HCT116 (cell line): ENCODE results near the gene CDH23. TPM values are rescaled to one million over a fixed set of nuclear protein-coding genes. Genes with fewer than 3 reads are reported as not detected.

Source experiments
- ATAC-seq: fragments of 200-7000 bp; cut with Tn5 transposase; 2 replicates; pipeline ENCODE4 v1.9.1; 2020; ENCODE audit warnings: mild to moderate bottlenecking, moderate library complexity
- BruUV-seq: library from RNA; stranded (reverse); fragments of 400-500 nt; replicated peaks from 2 replicates; lab custom pipeline; 2021; lab: Mats Ljungman, UMichigan
- CTCF ChIA-PET: fragments of 300-600 bp; sonication (Branson Sonifier 250); formaldehyde crosslinking; loops from one replicate; lab custom pipeline; 2021; ENCODE audit warnings: antibody characterized with exemption; lab: Charles Lee
- POLR2A ChIA-PET: fragments of 300-600, 350-600 bp; sonication (Branson Sonifier 250); formaldehyde crosslinking; loops from one replicate; lab custom pipeline; 2021; ENCODE audit warnings: antibody characterized with exemption; lab: Charles Lee
- RAD21 ChIA-PET, 2 experiments: fragments of 300-600 bp; sonication (Branson Sonifier 250); formaldehyde crosslinking; loops; one replicate each; lab custom pipeline; 2023; ENCODE audit warnings: low total read pairs in 2 of 2; ENCODE audit not compliant: uncharacterized antibody in 2 of 2, unreplicated experiment in 2 of 2, low non-redundant PET in 1 of 2; lab: Charles Lee
- DNase-seq: peaks from one replicate; pipeline ENCODE4 v3.0.0-alpha.2; 2010; ENCODE audit warnings: low read depth, low spot score
- H2AFZ ChIP-seq: fragments of 200-600 bp; shearing (Covaris generic), sonication (generic); 2 replicates; pipeline ENCODE4 v1.6.1; 2017; ENCODE audit warnings: low read depth, mixed run types, mixed read lengths, antibody characterized with exemption, low read length; ENCODE audit not compliant: poor library complexity, severe bottlenecking
- H3K27ac ChIP-seq: 2 replicates; pipeline ENCODE4 v1.5.1; 2012; ENCODE audit warnings: low read depth, low read length
- H3K27me3 ChIP-seq: fragments of 200-600 bp; sonication (generic); 2 replicates; pipeline ENCODE4 v1.6.1; 2016; ENCODE audit warnings: mixed run types, low read length, mixed read lengths; ENCODE audit not compliant: insufficient read depth
- H3K36me3 ChIP-seq, 2 experiments: fragments of 200-500 bp in 1 of 2; fragments of 200-600 bp in 1 of 2; sonication (Bioruptor generic) in 1 of 2; sonication (generic) in 1 of 2; 2 replicates each; pipeline versions ENCODE4 v1.5.1 to v1.6.1; 2014 to 2016; ENCODE audit warnings: low read length in 2 of 2, inconsistent platforms in 1 of 2, mixed read lengths in 1 of 2, mixed run types in 1 of 2; ENCODE audit not compliant: insufficient read depth in 2 of 2, control insufficient read depth in 1 of 2
- H3K4me1 ChIP-seq, 2 experiments: fragments of 200-600 bp in 1 of 2; sonication (generic) in 1 of 2; 2 replicates each; pipeline versions ENCODE4 v1.5.1 to v1.6.1; 2012 to 2017; ENCODE audit warnings: low read length in 2 of 2, inconsistent platforms in 1 of 2, mild to moderate bottlenecking in 1 of 2, mixed read lengths in 1 of 2, mixed run types in 1 of 2, moderate library complexity in 1 of 2; ENCODE audit not compliant: insufficient read depth in 2 of 2, control insufficient read depth in 1 of 2
- H3K4me2 ChIP-seq: fragments of 200-600 bp; sonication (generic); 2 replicates; pipeline ENCODE4 v1.6.1; 2017; ENCODE audit warnings: mixed run types, low read length, mixed read lengths
- H3K4me3 ChIP-seq, 2 experiments: fragments of 200-600 bp in 1 of 2; sonication (generic) in 1 of 2; replicated peaks in 1 of 2; 2 replicates each; pipeline ENCODE4 v1.5.1; 2011 to 2016; ENCODE audit warnings: low read length in 2 of 2, control low read depth in 1 of 2, low read depth in 1 of 2, mild to moderate bottlenecking in 1 of 2, mixed read lengths in 1 of 2, mixed run types in 1 of 2
- H3K79me2 ChIP-seq: fragments of 200-600 bp; sonication (generic); 2 replicates; pipeline ENCODE4 v1.6.1; 2017; ENCODE audit warnings: mild to moderate bottlenecking, mixed run types, low read length, moderate library complexity, mixed read lengths; ENCODE audit not compliant: insufficient read depth
- H3K9ac ChIP-seq: fragments of 200-600 bp; sonication (generic); 2 replicates; pipeline ENCODE4 v1.6.1; 2016; ENCODE audit warnings: low read length, mixed read lengths
- H3K9me2 ChIP-seq: fragments of 200-600 bp; sonication (generic), shearing (Covaris generic); 2 replicates; pipeline ENCODE4 v1.6.1; 2017; ENCODE audit warnings: mixed run types, mild to moderate bottlenecking, moderate library complexity; ENCODE audit not compliant: insufficient read depth
- H3K9me3 ChIP-seq, 2 experiments: fragments of 200-500 bp in 1 of 2; fragments of 200-600 bp in 1 of 2; sonication (Bioruptor generic) in 1 of 2; sonication (generic) in 1 of 2; 2 replicates each; pipeline ENCODE4 v1.6.1; 2014 to 2017; ENCODE audit warnings: low read length in 2 of 2, mixed read lengths in 2 of 2, inconsistent platforms in 1 of 2, low read depth in 1 of 2, mild to moderate bottlenecking in 1 of 2, mixed run types in 1 of 2, moderate library complexity in 1 of 2; ENCODE audit not compliant: control insufficient read depth in 1 of 2, insufficient read depth in 1 of 2
- H4K20me1 ChIP-seq: fragments of 200-600 bp; sonication (generic), shearing (Covaris generic); 2 replicates; pipeline ENCODE4 v1.6.1; 2017; ENCODE audit warnings: mixed run types, mild to moderate bottlenecking, moderate library complexity; ENCODE audit not compliant: insufficient read depth
- CBX3 ChIP-seq: IDR thresholded peaks from 2 replicates; pipeline ENCODE4 v1.6.1; 2012; ENCODE audit warnings: low read depth
- CEBPB ChIP-seq: IDR thresholded peaks from 2 replicates; pipeline ENCODE4 v1.6.1; 2012; ENCODE audit warnings: low read depth
- EGR1 ChIP-seq: IDR thresholded peaks from 2 replicates; pipeline ENCODE4 v1.6.1; 2012; ENCODE audit warnings: low read depth
- ELF1 ChIP-seq: IDR thresholded peaks from 2 replicates; pipeline ENCODE4 v1.6.1; 2012; ENCODE audit warnings: low read depth, borderline replicate concordance
- EZH2 ChIP-seq: fragments of 200-600 bp; sonication (generic); IDR thresholded peaks from 2 replicates; pipeline ENCODE4 v1.6.1; 2017; ENCODE audit warnings: antibody characterized with exemption, mixed run types
- JUND ChIP-seq: IDR thresholded peaks from 2 replicates; pipeline ENCODE4 v1.6.1; 2012
- MAX ChIP-seq: IDR thresholded peaks from 2 replicates; pipeline ENCODE4 v1.6.1; 2012
- POLR2A ChIP-seq: IDR thresholded peaks from 2 replicates; pipeline ENCODE4 v1.7.0; 2011; ENCODE audit warnings: borderline replicate concordance; ENCODE audit not compliant: insufficient read depth, insufficient read length; ENCODE audit errors: extremely low read depth
- POLR2AphosphoS5 ChIP-seq: IDR thresholded peaks from 2 replicates; pipeline ENCODE4 v1.6.1; 2011; ENCODE audit warnings: mild to moderate bottlenecking, low read depth, low read length, moderate library complexity
- RAD21 ChIP-seq: IDR thresholded peaks from 2 replicates; pipeline ENCODE4 v1.6.1; 2012; ENCODE audit warnings: low read depth, mild to moderate bottlenecking
- SIN3A ChIP-seq: IDR thresholded peaks from 2 replicates; pipeline ENCODE4 v1.6.1; 2012; ENCODE audit warnings: low read depth
- SP1 ChIP-seq: IDR thresholded peaks from 2 replicates; pipeline ENCODE4 v1.6.1; 2012; ENCODE audit warnings: low read depth
- SRF ChIP-seq: IDR thresholded peaks from 2 replicates; pipeline ENCODE4 v1.6.1; 2012; ENCODE audit warnings: low read depth
- TCF7L2 ChIP-seq: IDR thresholded peaks from 2 replicates; pipeline ENCODE4 v1.7.0; 2011; ENCODE audit warnings: borderline replicate concordance, inconsistent platforms; ENCODE audit not compliant: insufficient read depth, insufficient read length; ENCODE audit errors: extremely low read depth
- YY1 ChIP-seq: IDR thresholded peaks from 2 replicates; pipeline ENCODE4 v1.6.1; 2011; ENCODE audit warnings: low read length, low read depth, moderate library complexity, mild to moderate bottlenecking; ENCODE audit not compliant: insufficient replicate concordance; ENCODE audit errors: extremely low read depth
- ZFX ChIP-seq: fragments of 450-650 bp; IDR thresholded peaks from 2 replicates; pipeline ENCODE4 v1.6.1; 2017
- ZNF274 ChIP-seq: fragments of 200-500 bp; sonication (Bioruptor generic); IDR thresholded peaks from 2 replicates; pipeline ENCODE4 v1.6.1; 2014; ENCODE audit warnings: mild to moderate bottlenecking, low read depth, low read length, inconsistent platforms
- intact Hi-C: fragments of 100-400 bp; cut with micrococcal nuclease; formaldehyde crosslinking; loops from 2 replicates; pipeline ENCODE4 v1.10.0; 2022
- total RNA-seq: library from RNA; stranded (reverse); gene quantifications from one replicate; pipeline ENCODE4 v1.2.1, GENCODE V29; 2021; ENCODE audit not compliant: unreplicated experiment
- TF ChIP-seq, protein P1 (sequence below), 3 experiments: fragments of 200-600 bp in 1 of 3; sonication (generic) in 1 of 3; IDR thresholded peaks in 2 of 3; conservative IDR thresholded peaks in 1 of 3; 2 replicates each; pipeline ENCODE4 v1.5.1; 2012 to 2017; ENCODE audit warnings: low read depth in 2 of 3, low read length in 2 of 3, antibody characterized with exemption in 1 of 3, borderline replicate concordance in 1 of 3, control low read depth in 1 of 3, mild to moderate bottlenecking in 1 of 3, mixed read lengths in 1 of 3, mixed run types in 1 of 3, moderate library complexity in 1 of 3; ENCODE audit not compliant: insufficient read depth in 1 of 3
- TF ChIP-seq, protein P2 (sequence below): IDR thresholded peaks from 2 replicates; pipeline ENCODE4 v1.6.1; 2012

Gene CDH23
- total RNA-seq, 1 experiment from 2014 or later, result not detected

DNA sequence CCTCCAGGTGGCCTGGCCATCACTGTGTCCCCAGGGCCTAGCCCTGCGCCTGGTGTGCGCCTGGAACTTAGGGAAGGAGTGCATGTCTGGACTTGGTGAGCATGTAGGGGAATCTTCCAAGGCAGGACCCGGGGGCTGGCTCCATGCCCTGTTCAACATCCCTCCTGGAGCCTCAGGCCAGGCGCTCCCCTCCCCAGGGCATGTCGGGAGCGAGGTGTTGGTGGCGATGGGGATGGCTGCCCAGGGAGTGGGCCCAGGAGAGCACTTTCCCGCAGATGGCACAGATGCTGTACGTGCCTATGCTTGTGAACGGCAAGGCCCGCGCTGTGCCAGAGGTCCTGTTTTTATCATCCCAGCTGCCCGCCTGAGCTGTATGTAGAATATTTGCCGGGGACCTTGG lies 55.0 kb downstream of the CDH23 start:
- no TSS peak for BruUV-seq
- no peak for DNase-seq
- Histone ChIP-seq H3K27me3 (peaks cover 7% of the 10 kb centered on the region; the same call in 1 of the 2 replicates), H3K9me2 (no peaks in the 10 kb centered on the region), H3K36me3 (no peaks in the 10 kb centered on the region), H3K4me2 (no peak overlapping the region), H3K4me1 (no peaks in the 10 kb centered on the region), H4K20me1 (no peaks in the 10 kb centered on the region), H3K4me3 (no peak overlapping the region), H3K9ac (no peak overlapping the region), H3K9me3 (no peaks in the 10 kb centered on the region), H3K27ac (no peak overlapping the region), H3K79me2 (no peaks in the 10 kb centered on the region), H2AFZ (no peak overlapping the region)
- no peak for ATAC-seq
- ChIA-PET POLR2A (no interaction called here), RAD21 (no interaction called here), CTCF (no interaction called here)
- no peak for TF ChIP-seq SIN3A
- TF ChIP-seq CBX3, result no peak
- no peak for TF ChIP-seq YY1
- no peak for TF ChIP-seq JUND
- TF ChIP-seq RAD21, result no peak
- TF ChIP-seq, protein P1, sequence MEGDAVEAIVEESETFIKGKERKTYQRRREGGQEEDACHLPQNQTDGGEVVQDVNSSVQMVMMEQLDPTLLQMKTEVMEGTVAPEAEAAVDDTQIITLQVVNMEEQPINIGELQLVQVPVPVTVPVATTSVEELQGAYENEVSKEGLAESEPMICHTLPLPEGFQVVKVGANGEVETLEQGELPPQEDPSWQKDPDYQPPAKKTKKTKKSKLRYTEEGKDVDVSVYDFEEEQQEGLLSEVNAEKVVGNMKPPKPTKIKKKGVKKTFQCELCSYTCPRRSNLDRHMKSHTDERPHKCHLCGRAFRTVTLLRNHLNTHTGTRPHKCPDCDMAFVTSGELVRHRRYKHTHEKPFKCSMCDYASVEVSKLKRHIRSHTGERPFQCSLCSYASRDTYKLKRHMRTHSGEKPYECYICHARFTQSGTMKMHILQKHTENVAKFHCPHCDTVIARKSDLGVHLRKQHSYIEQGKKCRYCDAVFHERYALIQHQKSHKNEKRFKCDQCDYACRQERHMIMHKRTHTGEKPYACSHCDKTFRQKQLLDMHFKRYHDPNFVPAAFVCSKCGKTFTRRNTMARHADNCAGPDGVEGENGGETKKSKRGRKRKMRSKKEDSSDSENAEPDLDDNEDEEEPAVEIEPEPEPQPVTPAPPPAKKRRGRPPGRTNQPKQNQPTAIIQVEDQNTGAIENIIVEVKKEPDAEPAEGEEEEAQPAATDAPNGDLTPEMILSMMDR (IDR thresholded peaks at IDR 0.05 in 2 of 3, conservative IDR thresholded peaks at IDR 0.05 in 1 of 3; ENCODE audit: borderline replicate concordance in 1 of 3, insufficient read depth in 1 of 3, low read depth in 2 of 3, low read length in 2 of 3), result no peak
- TF ChIP-seq SP1, result no peak
- TF ChIP-seq POLR2AphosphoS5, result no peak
- intact Hi-C loops, result no loop called here

- CTCF ChIA-PET, result no interaction called here
- TF ChIP-seq JUND (no peak), SP1 (no peak), RAD21 (no peak), ZFX (no peak), SRF (no peak), CEBPB (no peak), YY1 (no peak), EZH2 (no peak), EGR1 (no peak), ZNF274 (no peak), SIN3A (no peak), POLR2AphosphoS5 (no peak), CBX3 (no peak), TCF7L2 (no peak), MAX (no peak), POLR2A (no peak), ELF1 (no peak)
- TF ChIP-seq, protein P2, sequence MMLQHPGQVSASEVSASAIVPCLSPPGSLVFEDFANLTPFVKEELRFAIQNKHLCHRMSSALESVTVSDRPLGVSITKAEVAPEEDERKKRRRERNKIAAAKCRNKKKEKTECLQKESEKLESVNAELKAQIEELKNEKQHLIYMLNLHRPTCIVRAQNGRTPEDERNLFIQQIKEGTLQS, result no peak
Observed at GRCh38 chr10:71453186-71453585, 56.5 kb downstream of the CDH23 start.

More at GRCh38 chr10:71453186-71453585, 56.5 kb downstream of the CDH23 start:
- Histone ChIP-seq H3K9me3 (no peaks in the 10 kb centered on the region), H3K27ac (no peak overlapping the region), H3K9me2 (no peaks in the 10 kb centered on the region), H3K9ac (no peak overlapping the region), H3K36me3 (no peaks in the 10 kb centered on the region), H3K4me2 (no peak overlapping the region), H3K27me3 (peaks cover 7% of the 10 kb centered on the region; the same call in 1 of the 2 replicates), H3K4me3 (no peak overlapping the region), H3K79me2 (no peaks in the 10 kb centered on the region), H2AFZ (no peak overlapping the region), H3K4me1 (no peaks in the 10 kb centered on the region), H4K20me1 (no peaks in the 10 kb centered on the region)
- ChIA-PET RAD21 (no interaction called here), POLR2A (no interaction called here)
- BruUV-seq, result no TSS peak
- intact Hi-C loops, result no loop called here
- DNase-seq, result no peak
- ATAC-seq, result no peak
